Subcutaneous adipose tissue (tissue), 4 donors: Measurements from ENCODE around the gene CRLF1. TPM values are rescaled to one million over a fixed set of nuclear protein-coding genes. Genes with fewer than 3 reads are reported as not detected.

Experiments
- total RNA-seq, 4 donors: library from RNA; depleted of rRNA; stranded (reverse); fragments of >200 nt; gene quantifications; one replicate each; pipeline ENCODE4 v1.1.0, GENCODE V29; 2016
- TF ChIP-seq, protein P1 (sequence below): fragments of 450-650 bp; IDR thresholded peaks from one replicate; pipeline ENCODE4 v1.5.1; 2016; ENCODE audit warnings: low read depth, mild to moderate bottlenecking, control low read depth, antibody characterized with exemption, moderate library complexity

Gene CRLF1, protein sequence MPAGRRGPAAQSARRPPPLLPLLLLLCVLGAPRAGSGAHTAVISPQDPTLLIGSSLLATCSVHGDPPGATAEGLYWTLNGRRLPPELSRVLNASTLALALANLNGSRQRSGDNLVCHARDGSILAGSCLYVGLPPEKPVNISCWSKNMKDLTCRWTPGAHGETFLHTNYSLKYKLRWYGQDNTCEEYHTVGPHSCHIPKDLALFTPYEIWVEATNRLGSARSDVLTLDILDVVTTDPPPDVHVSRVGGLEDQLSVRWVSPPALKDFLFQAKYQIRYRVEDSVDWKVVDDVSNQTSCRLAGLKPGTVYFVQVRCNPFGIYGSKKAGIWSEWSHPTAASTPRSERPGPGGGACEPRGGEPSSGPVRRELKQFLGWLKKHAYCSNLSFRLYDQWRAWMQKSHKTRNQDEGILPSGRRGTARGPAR
- 100 to 1,000 TPM in 2 of 4 donors, 10 to 100 TPM in 2; 28.5 to 117 (median 84.3) TPM for total RNA-seq

DNA sequence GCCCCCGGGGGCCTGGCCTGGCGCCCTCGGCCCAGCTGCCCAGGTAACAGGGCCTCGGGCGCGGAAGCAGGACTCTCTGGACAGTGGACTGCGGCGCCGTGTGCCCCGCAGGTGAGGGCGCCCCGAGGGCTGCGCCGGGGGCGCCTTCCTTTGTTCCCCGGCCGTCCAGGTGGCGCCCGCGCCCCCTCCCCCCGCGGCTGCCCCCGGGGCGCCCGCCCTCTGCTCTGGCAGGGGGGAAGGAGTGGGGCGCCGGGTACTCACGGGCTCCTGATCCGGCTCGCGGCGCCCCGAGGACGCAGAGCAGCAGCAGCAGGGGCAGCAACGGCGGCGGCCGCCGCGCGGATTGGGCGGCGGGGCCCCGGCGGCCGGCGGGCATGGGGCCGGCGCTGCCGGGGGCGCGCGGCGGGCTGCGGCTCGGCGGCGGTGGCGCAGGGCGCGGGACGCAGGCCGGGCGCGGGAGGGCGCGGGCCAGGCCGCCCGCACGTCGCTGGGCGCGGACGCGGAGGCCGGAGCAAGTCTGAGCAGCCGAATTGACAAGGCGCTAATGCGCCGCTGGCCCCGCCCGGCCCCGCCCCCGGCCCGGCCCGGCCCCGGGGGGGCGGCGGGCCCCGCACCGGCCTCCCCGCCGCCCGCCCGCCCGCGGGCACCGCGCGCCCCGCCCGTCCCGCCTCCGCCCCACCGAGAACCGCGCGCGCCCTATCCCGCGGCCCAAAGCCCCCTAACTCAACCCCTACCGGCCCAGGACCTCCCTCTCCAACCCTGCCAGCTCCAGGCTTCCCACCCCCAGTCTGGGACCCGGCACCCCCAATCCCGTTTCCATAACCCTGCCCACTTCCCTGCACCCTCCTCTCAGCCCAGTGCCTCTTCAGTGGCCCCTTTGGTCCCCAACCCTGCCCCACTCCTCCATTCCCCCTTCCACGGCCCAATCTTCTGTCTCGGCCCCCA is at the start of gene CRLF1:
CRLF1 (minus strand) TSS at position 519 of the 945 bp plus-strand sequence; CDS start at position 376, 143 bp downstream.
- TF ChIP-seq, protein P1, sequence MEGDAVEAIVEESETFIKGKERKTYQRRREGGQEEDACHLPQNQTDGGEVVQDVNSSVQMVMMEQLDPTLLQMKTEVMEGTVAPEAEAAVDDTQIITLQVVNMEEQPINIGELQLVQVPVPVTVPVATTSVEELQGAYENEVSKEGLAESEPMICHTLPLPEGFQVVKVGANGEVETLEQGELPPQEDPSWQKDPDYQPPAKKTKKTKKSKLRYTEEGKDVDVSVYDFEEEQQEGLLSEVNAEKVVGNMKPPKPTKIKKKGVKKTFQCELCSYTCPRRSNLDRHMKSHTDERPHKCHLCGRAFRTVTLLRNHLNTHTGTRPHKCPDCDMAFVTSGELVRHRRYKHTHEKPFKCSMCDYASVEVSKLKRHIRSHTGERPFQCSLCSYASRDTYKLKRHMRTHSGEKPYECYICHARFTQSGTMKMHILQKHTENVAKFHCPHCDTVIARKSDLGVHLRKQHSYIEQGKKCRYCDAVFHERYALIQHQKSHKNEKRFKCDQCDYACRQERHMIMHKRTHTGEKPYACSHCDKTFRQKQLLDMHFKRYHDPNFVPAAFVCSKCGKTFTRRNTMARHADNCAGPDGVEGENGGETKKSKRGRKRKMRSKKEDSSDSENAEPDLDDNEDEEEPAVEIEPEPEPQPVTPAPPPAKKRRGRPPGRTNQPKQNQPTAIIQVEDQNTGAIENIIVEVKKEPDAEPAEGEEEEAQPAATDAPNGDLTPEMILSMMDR, result no peak

DNA sequence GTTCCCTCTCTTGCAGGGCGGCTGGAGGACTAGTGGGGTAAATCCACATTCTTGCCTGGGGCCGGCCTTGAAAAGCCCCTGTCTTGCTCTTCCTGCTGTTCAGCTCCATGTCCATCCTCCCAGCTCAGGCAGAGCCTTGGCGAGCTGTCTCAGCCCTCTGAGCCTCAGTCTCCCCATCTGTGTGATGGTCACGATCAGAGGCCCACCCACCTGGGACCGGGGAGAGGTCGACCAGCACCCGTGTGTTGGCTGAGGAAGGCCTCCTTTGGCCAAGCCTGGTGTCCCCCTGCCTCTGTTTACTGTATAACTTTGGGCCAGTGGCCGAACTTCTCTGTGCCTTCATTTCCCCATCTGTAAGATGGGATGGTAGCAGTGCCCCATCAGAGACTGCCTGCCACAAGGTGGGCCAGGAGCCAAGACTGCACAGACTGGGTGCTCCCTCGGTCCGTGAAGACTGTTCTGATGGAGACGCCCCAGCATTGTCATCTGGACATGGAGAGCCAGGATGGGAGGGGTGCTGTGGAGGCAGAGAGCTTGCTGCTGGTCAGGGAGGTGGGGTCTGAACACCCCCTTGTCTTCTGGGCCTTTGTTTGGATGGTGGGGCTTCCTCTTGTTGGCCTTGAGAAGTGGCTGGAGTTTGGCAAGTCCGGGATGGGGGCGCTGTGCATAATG is 48.7 kb upstream of the CRLF1 start:
- TF ChIP-seq, protein P1, result no peak

DNA sequence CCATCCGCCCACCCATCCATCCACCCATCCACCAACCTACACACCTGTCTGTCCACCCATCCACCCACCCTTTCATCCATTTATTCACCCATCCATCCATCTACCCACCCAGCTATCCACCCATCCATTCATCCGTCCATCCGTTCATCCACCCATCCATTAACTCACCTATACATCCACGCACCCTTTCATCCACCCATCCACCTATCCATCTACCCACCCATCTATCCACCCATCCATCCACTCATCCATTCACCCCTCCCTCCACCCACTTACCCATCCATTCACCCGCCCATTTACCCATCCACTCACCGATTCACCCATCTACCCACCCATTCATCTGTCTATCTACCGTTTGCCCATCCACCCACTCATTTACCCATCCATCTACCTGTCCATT is 47.9 kb upstream of the CRLF1 start:
- TF ChIP-seq, protein P1, result no peak

DNA sequence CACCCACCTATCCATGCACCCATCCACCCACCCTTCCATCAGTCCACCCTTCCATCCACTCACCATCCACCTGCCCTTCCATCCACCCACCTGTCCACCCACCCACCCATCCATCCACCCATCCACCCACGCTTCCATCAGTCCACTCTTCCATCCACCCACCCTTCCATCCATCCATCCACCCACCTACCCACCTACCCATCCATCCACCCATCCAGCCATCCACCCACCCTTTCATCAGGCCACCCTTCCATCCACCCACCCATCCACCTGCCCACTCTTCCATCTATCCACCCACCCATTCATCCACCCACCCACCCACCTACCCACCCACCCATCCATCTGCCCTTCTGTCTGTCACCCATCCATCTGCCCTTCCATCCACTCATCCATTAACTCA is 47.3 kb upstream of the CRLF1 start:
- TF ChIP-seq, protein P1, result no peak

DNA sequence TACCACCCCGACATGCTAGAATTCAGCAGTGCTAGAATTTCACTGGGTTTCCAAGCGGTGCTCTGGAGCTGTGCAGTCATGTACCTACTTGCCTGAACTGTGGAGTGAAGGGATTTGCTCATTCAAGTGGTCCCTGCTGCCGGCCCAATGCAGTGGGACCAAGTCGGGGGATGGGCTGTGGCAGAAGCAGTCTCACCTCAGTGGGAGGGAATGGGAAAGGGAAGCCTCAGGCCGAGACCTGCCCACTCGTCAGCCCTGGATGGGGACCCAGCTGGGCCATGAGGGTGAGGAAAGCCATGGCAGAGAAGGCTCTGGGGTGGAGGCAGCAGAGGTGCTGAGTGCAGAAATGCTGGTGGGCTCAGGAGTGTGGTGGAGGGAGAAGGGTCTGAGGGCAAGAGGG is 45.1 kb upstream of the CRLF1 start:
- TF ChIP-seq, protein P1, result no peak

DNA sequence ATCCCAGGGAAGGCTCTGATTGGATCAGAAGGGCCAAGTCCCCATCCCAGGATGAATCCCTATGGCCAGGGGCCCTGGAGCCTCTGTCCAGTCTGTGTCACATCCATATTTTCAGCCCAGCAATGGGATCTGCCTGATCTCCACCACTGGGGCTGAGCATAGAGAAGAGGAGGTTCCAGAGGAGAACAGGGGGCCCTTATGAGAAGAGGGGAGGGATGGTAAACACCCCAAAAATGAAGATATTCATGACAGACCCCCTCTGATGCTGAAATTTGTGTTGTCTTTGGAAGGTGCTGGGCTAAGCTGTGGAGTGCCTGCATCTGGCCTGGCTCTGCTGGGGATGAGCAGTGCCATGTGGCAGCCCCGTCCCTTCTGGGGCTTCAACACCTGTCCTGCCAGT is 44.7 kb upstream of the CRLF1 start:
- TF ChIP-seq, protein P1, result no peak
